A549 treated with Mapracorat at 1 μM for 4 hours (cell line): ENCODE results near the gene LIPN. TPM values are rescaled to one million over a fixed set of nuclear protein-coding genes. Genes with fewer than 3 reads are reported as not detected.

Experiments used
- total RNA-seq: library from RNA; stranded (reverse); fragments of 200-300 nt; extraction: Qiagen RNA extraction; gene quantifications from 5 replicates; pipeline ENCODE4 v1.2.3, GENCODE V29; 2022

LIPN gene
- not detected in 5 replicates for total RNA-seq

GRCh38 chr10:88759366-88760101 lies at the start of gene LIPN:
TSS of gene LIPN (plus strand) at chr10:88760020. CDS start at chr10:88761406, 1,386 bp downstream.

GRCh38 chr10:88802523-88803285 lies 42.9 kb downstream of the LIPN start, which contains the start of gene LIPM:
TSS of gene LIPM (plus strand) at chr10:88802730. CDS start at chr10:88802897, 167 bp downstream.

Other genes with a start within 250 kb of the LIPN start
- gene RNLS, start 176.7 kb upstream of the LIPN start, total RNA-seq: 7.5 to 9.8 TPM (median 8.2 TPM) in 5 replicates
- gene LIPJ, start 173.3 kb upstream of the LIPN start, total RNA-seq: not detected in 5 replicates
- not detected in 5 replicates for gene LIPF, start 95.6 kb upstream of the LIPN start, total RNA-seq
- not detected in 5 replicates for gene LIPK, start 53.8 kb upstream of the LIPN start, total RNA-seq
- not detected in 5 replicates for gene LIPM, start 42.7 kb downstream of the LIPN start, total RNA-seq
- gene ANKRD22, start 91.8 kb downstream of the LIPN start, total RNA-seq: 0.22 to 0.35 TPM (median 0.30 TPM) in 5 replicates
- gene STAMBPL1, start 120.2 kb downstream of the LIPN start, total RNA-seq: 27.9 to 32.1 TPM (median 30.0 TPM) in 5 replicates
- 16.9 to 20.8 TPM (median 18.2 TPM) in 5 replicates for gene ACTA2, start 192.8 kb downstream of the LIPN start, total RNA-seq
- 28.4 to 35.6 TPM (median 29.9 TPM) in 5 replicates for gene FAS, start 230.8 kb downstream of the LIPN start, total RNA-seq